GM18951 (cell line): ENCODE measurements around the gene GDF10.

Source experiments
- POLR2A ChIP-seq: IDR thresholded peaks from 4 replicates; pipeline ENCODE4 v1.6.1; 2011; ENCODE audit warnings: mild to moderate bottlenecking; ENCODE audit not compliant: insufficient read length, insufficient read depth; ENCODE audit errors: extremely low read depth
- in situ Hi-C: fragments of 300-500 bp; cut with MboI; formaldehyde crosslinking; loops from one replicate; pipeline ENCODE4 v1.12.0; 2022; ENCODE audit warnings: low sequenced_read_pairs, mixed read lengths, inconsistent platforms; ENCODE audit not compliant: unreplicated experiment

Gene GDF10, protein sequence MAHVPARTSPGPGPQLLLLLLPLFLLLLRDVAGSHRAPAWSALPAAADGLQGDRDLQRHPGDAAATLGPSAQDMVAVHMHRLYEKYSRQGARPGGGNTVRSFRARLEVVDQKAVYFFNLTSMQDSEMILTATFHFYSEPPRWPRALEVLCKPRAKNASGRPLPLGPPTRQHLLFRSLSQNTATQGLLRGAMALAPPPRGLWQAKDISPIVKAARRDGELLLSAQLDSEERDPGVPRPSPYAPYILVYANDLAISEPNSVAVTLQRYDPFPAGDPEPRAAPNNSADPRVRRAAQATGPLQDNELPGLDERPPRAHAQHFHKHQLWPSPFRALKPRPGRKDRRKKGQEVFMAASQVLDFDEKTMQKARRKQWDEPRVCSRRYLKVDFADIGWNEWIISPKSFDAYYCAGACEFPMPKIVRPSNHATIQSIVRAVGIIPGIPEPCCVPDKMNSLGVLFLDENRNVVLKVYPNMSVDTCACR

DNA sequence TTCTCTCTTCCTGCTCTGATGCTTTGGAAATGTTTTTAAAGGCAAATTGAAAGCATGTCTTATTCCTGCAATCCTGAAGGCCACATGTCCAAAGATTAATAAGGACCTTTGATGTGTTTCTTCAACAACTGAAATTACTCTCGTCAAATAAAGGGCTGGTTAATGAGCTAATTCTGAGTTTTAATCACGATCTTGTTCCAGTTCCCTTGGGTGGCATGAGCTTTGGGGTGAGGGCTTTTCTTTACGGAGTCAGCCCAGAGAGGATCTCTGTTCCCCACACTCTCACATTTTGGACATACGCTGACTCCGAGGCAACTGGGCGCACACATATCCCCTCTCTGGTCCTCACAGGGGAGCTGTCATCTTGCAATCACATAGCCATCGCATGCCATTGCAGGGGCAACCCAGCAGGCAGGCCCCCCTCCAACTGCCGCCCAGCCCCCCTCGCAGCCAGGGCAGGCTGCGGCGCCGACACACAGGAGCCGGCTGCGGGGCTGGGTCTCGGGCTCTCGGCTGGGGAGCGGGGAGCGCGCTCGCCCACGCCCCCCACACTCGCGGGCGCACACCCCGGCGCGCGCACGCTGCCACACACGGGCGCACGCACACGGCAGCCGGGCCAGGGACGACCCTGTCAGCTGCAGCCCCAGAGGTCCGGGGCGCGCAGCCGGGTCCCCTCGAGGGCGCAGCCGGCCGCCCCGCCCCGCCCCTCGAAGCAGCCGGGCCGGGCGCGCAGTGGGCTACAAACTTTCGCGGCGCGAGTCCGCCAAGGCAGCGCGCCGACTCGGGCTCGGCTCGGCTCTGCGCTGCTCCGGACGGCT lies at the start of gene GDF10:
Gene GDF10, plus strand, starts transcription at position 587 of the 818 bp plus-strand sequence. CDS start 455 bp downstream, outside the sequence.
- in situ Hi-C loops: loop anchor here (25.0 kb wide), 1 partner anchor 263 kb away; no protein-coding TSS in a partner anchor
- TF ChIP-seq POLR2A: no peak

DNA sequence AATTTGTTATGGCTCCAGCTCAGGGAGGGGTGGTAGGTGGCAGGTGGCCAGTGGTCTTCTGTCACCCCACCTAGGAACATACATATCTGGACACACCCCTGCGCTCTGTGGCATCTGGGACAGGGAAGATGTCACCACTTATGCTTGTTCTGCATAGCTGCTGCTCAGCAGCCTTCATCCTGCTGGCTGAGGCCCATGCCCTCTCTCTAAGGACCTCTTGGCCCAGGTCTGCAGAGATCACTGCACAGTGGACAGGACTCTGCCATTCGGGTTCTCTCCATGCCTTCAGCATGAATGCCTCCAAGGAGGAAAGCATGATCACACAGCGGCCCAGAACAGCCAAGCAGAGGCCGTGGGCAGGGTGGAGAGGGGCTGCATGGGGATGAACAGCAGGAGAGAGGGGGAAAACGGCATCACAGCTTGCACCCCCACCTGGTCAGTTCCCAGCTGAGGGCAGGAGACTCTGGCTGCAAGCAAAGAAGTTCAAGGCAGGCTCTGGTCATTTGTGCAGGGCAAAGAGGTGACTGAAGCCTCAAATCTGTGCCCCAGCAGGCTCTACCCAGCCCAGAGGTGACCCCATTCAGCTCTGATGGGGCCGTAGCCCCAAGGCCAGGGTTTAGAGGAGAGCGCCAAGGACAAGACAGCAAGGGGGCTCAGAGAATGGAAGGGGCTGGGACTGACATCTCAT lies 47.8 kb upstream of the GDF10 start:
- in situ Hi-C loops: no loop called here
- no peak for TF ChIP-seq POLR2A

DNA sequence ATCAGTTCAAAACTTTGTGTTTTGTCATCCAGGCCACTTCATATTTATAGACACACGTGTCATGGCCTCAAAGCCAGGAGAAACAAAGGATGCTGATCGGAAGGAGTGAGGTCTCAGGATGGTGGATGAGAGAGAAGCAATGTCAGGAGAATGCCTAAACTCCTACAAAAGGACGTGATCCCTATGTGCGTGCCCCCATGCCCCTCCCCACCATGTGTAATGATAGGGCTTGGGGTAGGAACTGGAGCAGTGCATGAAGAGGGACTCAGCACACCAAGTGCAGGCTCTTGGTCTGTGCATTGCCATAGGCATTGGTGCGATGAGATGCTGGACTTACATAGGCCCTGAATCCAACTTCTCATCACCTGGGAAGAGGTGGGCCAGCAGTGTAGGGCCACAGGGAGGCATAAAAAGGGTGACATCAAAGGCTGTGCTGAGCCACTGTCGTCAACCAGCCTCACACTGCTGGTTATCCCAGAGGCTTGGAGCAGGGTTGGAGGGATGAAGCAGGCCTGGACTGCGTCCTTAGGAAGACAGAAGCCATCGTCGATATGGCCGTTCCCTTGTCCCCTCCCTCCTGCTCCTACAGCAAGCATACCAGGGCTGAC lies 46.9 kb upstream of the GDF10 start:
- no peak for TF ChIP-seq POLR2A
- in situ Hi-C loops: no loop called here

DNA sequence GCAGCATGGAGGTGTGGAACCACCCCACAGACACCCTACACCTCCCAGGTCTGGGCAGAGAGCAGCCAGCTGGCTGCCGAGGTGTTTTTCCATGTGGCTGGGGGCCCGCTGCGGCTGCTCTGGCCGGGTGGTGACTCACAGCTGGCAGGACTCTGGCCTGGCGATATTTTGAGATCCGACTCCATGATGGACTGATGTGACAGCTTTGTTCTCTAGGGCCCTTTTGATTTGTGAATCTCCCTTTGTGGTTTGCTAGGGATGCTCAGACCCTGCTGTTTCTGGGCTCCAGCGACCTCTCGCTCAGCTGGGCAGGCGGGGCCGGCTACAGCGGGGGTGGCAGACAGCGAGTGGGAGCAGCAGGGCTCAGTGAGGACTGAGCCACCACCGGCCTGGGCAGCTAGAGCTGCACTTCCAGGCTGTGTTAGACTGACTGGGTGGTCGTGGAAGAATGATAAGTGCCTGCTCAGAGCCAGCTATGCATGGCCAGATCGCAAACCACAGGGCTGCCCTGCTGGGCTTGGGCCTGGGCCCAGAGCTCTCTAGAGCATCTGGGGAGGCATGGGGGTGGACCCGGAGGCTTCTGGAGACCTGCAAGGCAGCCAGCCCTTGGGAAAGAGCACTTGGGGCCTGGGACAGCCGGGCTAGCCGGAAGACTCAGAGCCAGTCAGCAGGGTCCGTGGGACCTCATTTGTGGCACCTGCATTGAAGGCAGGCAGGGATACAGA lies 46.2 kb upstream of the GDF10 start:
- in situ Hi-C loops: no loop called here
- no peak for TF ChIP-seq POLR2A

DNA sequence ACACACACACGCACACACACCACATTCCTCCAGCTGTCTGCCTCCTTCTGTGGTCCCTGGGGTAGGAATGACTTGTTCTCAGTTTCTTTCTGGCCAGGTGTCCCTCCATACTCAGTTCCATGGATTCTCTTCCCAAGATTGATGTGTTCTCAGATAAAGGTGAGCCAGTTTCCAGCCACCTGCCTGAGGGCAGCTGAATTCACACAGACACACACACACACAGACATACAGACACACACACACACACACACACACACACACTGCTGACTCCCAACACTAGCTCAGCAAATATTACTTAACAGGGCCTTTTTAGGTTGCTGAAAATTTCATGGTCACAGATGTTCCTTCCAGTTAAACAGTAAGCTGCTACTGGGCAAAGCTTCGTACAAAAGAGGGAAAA lies 45.4 kb upstream of the GDF10 start:
- no peak for TF ChIP-seq POLR2A
- in situ Hi-C loops: no loop called here

DNA sequence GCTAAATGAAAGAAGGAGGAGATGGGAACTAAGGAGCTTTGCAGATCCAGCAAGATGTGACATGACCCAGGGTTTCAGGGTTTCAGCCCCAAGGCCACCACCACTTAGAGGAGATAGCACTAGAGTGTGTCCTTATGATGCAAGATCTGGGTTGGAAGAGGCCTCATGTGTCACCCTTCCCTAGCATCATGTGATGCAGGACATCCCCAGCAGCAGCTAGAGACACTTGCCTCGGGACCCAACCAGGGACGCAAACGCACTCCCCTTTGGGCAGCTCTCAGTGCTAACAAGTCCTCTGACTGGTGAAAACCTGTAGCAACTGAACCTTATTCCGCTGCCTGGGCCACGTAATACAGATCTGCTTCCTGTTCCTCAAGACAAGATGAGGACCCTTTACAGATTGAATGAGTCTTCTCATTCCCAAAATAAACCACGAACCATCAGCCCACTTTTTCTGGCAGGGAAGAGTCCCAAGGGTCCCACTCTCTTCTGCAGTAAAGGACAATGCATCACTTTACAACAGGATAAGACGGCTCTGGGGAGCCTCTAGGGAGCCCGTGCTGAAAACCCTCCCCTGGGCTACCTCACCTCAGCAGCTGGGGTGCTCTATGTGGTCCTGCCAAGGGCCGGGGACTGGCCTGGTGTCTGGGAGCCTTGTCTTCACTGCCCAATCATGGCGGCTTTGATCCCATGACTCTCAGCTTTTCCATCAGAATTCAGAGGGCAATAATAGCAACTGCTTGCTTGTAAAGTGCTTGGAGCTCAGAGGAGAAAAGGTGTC lies 44.8 kb upstream of the GDF10 start:
- in situ Hi-C loops: no loop called here
- TF ChIP-seq POLR2A: no peak

DNA sequence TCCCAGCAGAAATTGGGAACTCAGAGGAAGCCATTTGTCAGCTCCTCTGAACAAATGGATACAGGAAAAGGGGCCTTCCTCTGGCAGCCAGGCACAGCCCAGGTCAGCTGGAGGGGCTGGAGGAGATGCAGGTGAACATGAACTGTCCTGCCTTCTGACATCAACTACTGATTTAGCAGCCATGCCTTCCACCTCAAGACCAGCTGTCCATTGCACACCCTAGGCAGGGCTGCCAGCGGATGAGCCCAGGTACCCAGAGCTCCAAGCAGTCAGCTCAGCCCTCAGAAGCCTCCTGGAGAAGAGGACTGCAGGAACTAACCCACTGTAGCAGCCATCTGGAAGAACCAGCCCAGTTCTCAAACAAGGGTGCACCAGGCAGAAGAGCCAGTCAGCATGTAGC lies 44.1 kb upstream of the GDF10 start:
- no peak for TF ChIP-seq POLR2A
- in situ Hi-C loops: no loop called here

DNA sequence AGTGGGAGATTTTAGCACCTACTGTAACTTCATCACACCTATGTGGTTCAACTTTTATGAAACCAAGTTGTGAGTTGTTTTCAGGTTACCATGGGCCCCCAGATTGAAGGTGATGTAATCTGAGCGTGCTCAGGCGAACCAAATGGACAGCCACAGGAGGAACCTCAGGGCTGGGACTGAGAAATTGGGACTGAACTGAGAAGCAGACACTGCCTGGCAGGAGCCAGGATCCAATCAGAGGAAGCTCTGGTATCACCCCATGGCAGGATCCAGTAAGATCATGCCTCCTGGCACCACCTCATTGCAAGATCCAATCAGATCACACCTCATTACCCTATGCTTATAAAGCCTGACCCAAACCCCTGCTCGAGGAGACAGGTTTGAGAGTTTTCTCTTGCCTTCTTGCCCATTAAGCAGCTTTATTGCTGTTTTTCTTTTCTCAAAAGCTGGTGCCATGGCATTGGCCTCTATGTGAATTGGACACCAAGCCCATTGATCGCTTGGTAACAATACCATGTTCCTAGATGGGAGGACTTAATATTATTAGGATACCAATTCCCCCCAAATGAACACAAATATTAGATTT lies 43.2 kb upstream of the GDF10 start:
- in situ Hi-C loops: no loop called here
- no peak for TF ChIP-seq POLR2A

DNA sequence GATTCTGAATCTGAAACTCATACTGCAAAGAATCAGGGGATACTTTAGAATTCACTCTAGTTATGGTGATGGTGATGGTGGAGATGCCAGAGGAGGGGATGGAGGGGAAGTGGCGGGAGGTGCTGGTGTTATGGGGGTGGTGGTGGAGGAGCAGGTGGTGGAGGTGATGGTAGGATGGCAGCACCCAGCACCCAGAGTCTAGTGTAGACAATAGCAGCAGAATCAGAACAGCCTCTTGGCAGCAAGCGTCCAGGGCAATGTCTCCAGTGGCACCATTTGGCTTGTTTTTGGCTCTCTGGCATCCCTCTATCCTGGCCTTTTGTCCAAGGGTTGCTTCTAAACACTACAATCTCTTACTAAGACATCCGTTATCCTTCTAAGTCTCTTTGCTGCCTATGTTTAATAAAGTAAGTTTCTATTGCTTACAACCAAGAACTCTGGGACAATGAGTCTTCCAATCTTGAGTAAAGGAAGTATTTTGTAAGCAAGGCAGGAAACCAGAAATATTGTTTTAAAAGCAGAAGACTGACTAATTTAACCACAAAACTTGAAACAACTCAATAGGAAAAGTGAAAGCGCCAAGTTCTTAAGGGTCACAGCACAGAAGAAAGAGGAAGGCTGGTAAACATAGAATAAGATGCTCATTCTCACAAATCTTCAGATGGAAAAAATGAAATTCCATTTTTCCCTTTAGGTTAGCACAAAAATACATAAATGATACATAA lies 42.4 kb upstream of the GDF10 start:
- TF ChIP-seq POLR2A: no peak
- in situ Hi-C loops: no loop called here

DNA sequence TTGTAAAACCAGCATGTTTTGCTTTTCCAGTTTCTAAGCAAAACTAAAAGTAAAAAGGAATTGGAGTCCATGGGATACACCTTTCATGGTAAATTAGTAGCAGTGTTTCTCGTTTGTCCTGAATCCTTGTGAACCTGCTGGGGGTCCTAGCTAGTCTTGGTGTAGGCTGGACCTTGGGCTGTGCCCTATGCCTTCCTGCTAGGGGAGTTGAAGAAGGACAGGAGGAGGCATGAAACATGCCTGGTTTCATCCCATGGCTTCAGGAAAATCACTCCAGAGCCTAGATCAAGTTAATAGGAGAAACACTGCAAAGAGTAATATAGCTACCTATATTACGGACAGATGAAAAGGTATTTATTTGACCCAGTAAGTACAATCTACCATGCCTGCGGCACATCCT lies 41.1 kb upstream of the GDF10 start:
- in situ Hi-C loops: no loop called here
- no peak for TF ChIP-seq POLR2A

DNA sequence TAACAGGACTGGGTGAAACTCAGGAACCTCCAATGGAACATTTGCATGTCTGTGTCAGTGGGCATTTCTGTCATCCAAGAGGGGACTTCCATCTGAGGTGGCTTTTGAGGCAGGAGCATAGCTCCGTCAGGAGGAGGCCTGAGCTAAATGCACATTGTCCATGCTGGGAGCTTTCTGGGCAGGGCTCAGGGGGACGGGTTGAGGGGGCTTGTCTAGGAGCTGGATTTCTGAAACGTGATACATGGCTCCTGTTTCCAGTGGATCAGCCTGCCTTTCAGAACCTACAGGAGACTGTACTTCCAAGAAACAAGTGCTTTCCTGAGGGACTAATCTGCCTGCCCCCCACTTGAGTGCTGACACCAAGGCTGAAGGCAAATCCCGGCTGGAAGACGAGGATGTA lies 40.5 kb upstream of the GDF10 start:
- no peak for TF ChIP-seq POLR2A
- in situ Hi-C loops: no loop called here
